HCT116 (cell line): ENCODE measurements around the gene CCNJL. TPM values are rescaled to one million over a fixed set of nuclear protein-coding genes. Genes with fewer than 3 reads are reported as not detected.
"Not testable (repeated sequence)": the region's sequence is repeated elsewhere in the genome, so short reads cannot be mapped to it uniquely, and the experiment has no call there.

Experiments
- ATAC-seq: fragments of 200-7000 bp; cut with Tn5 transposase; 2 replicates; pipeline ENCODE4 v1.9.1; 2020; ENCODE audit warnings: mild to moderate bottlenecking, moderate library complexity
- BruUV-seq: library from RNA; stranded (reverse); fragments of 400-500 nt; replicated peaks from 2 replicates; lab custom pipeline; 2021; lab: Mats Ljungman, UMichigan
- CTCF ChIA-PET: fragments of 300-600 bp; sonication (Branson Sonifier 250); formaldehyde crosslinking; loops from one replicate; lab custom pipeline; 2021; ENCODE audit warnings: antibody characterized with exemption; lab: Charles Lee
- POLR2A ChIA-PET: fragments of 300-600, 350-600 bp; sonication (Branson Sonifier 250); formaldehyde crosslinking; loops from one replicate; lab custom pipeline; 2021; ENCODE audit warnings: antibody characterized with exemption; lab: Charles Lee
- RAD21 ChIA-PET, 2 experiments: fragments of 300-600 bp; sonication (Branson Sonifier 250); formaldehyde crosslinking; loops; one replicate each; lab custom pipeline; 2023; ENCODE audit warnings: low total read pairs in 2 of 2; ENCODE audit not compliant: uncharacterized antibody in 2 of 2, unreplicated experiment in 2 of 2, low non-redundant PET in 1 of 2; lab: Charles Lee
- DNase-seq: peaks from one replicate; pipeline ENCODE4 v3.0.0-alpha.2; 2010; ENCODE audit warnings: low read depth, low spot score
- H2AFZ ChIP-seq: fragments of 200-600 bp; shearing (Covaris generic), sonication (generic); 2 replicates; pipeline ENCODE4 v1.6.1; 2017; ENCODE audit warnings: low read depth, mixed run types, mixed read lengths, antibody characterized with exemption, low read length; ENCODE audit not compliant: poor library complexity, severe bottlenecking
- H3K27ac ChIP-seq: 2 replicates; pipeline ENCODE4 v1.5.1; 2012; ENCODE audit warnings: low read depth, low read length
- H3K27me3 ChIP-seq: fragments of 200-600 bp; sonication (generic); 2 replicates; pipeline ENCODE4 v1.6.1; 2016; ENCODE audit warnings: mixed run types, low read length, mixed read lengths; ENCODE audit not compliant: insufficient read depth
- H3K36me3 ChIP-seq, 2 experiments: fragments of 200-500 bp in 1 of 2; fragments of 200-600 bp in 1 of 2; sonication (Bioruptor generic) in 1 of 2; sonication (generic) in 1 of 2; 2 replicates each; pipeline versions ENCODE4 v1.5.1 to v1.6.1; 2014 to 2016; ENCODE audit warnings: low read length in 2 of 2, inconsistent platforms in 1 of 2, mixed read lengths in 1 of 2, mixed run types in 1 of 2; ENCODE audit not compliant: insufficient read depth in 2 of 2, control insufficient read depth in 1 of 2
- H3K4me1 ChIP-seq, 2 experiments: fragments of 200-600 bp in 1 of 2; sonication (generic) in 1 of 2; 2 replicates each; pipeline versions ENCODE4 v1.5.1 to v1.6.1; 2012 to 2017; ENCODE audit warnings: low read length in 2 of 2, inconsistent platforms in 1 of 2, mild to moderate bottlenecking in 1 of 2, mixed read lengths in 1 of 2, mixed run types in 1 of 2, moderate library complexity in 1 of 2; ENCODE audit not compliant: insufficient read depth in 2 of 2, control insufficient read depth in 1 of 2
- H3K4me2 ChIP-seq: fragments of 200-600 bp; sonication (generic); 2 replicates; pipeline ENCODE4 v1.6.1; 2017; ENCODE audit warnings: mixed run types, low read length, mixed read lengths
- H3K4me3 ChIP-seq, 2 experiments: fragments of 200-600 bp in 1 of 2; sonication (generic) in 1 of 2; replicated peaks in 1 of 2; 2 replicates each; pipeline ENCODE4 v1.5.1; 2011 to 2016; ENCODE audit warnings: low read length in 2 of 2, control low read depth in 1 of 2, low read depth in 1 of 2, mild to moderate bottlenecking in 1 of 2, mixed read lengths in 1 of 2, mixed run types in 1 of 2
- H3K79me2 ChIP-seq: fragments of 200-600 bp; sonication (generic); 2 replicates; pipeline ENCODE4 v1.6.1; 2017; ENCODE audit warnings: mild to moderate bottlenecking, mixed run types, low read length, moderate library complexity, mixed read lengths; ENCODE audit not compliant: insufficient read depth
- H3K9ac ChIP-seq: fragments of 200-600 bp; sonication (generic); 2 replicates; pipeline ENCODE4 v1.6.1; 2016; ENCODE audit warnings: low read length, mixed read lengths
- H3K9me2 ChIP-seq: fragments of 200-600 bp; sonication (generic), shearing (Covaris generic); 2 replicates; pipeline ENCODE4 v1.6.1; 2017; ENCODE audit warnings: mixed run types, mild to moderate bottlenecking, moderate library complexity; ENCODE audit not compliant: insufficient read depth
- H3K9me3 ChIP-seq, 2 experiments: fragments of 200-500 bp in 1 of 2; fragments of 200-600 bp in 1 of 2; sonication (Bioruptor generic) in 1 of 2; sonication (generic) in 1 of 2; 2 replicates each; pipeline ENCODE4 v1.6.1; 2014 to 2017; ENCODE audit warnings: low read length in 2 of 2, mixed read lengths in 2 of 2, inconsistent platforms in 1 of 2, low read depth in 1 of 2, mild to moderate bottlenecking in 1 of 2, mixed run types in 1 of 2, moderate library complexity in 1 of 2; ENCODE audit not compliant: control insufficient read depth in 1 of 2, insufficient read depth in 1 of 2
- H4K20me1 ChIP-seq: fragments of 200-600 bp; sonication (generic), shearing (Covaris generic); 2 replicates; pipeline ENCODE4 v1.6.1; 2017; ENCODE audit warnings: mixed run types, mild to moderate bottlenecking, moderate library complexity; ENCODE audit not compliant: insufficient read depth
- EZH2 ChIP-seq: fragments of 200-600 bp; sonication (generic); IDR thresholded peaks from 2 replicates; pipeline ENCODE4 v1.6.1; 2017; ENCODE audit warnings: antibody characterized with exemption, mixed run types
- FOSL1 ChIP-seq: IDR thresholded peaks from 2 replicates; pipeline ENCODE4 v1.6.1; 2012; ENCODE audit warnings: low read depth
- POLR2A ChIP-seq: IDR thresholded peaks from 2 replicates; pipeline ENCODE4 v1.7.0; 2011; ENCODE audit warnings: borderline replicate concordance; ENCODE audit not compliant: insufficient read depth, insufficient read length; ENCODE audit errors: extremely low read depth
- SIN3A ChIP-seq: IDR thresholded peaks from 2 replicates; pipeline ENCODE4 v1.6.1; 2012; ENCODE audit warnings: low read depth
- intact Hi-C: fragments of 100-400 bp; cut with micrococcal nuclease; formaldehyde crosslinking; loops from 2 replicates; pipeline ENCODE4 v1.10.0; 2022
- total RNA-seq: library from RNA; stranded (reverse); gene quantifications from one replicate; pipeline ENCODE4 v1.2.1, GENCODE V29; 2021; ENCODE audit not compliant: unreplicated experiment

CCNJL gene
- total RNA-seq, 1 experiment from 2014 or later, result 2.9 TPM

DNA sequence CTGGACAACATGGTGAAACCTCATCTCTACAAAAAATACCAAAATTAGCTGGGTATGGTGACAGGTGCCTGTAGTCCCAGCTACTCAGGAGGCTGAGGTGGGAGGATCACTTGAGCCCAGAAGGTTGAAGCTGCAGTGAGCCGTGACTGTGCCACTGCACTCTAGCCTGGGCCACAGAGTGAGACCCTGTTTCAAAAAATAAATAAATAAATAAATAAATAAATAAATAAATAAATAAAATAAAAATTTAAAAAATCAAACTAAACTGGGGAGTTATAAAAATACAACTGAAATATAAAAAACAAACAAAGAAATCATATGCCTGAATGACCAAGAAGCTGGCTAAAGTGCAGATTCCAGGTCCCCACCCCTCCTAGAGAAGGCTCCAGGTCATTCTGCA is 62.8 kb downstream of the CCNJL start:
- H3K9me3 ChIP-seq, BruUV-seq, H4K20me1 ChIP-seq, intact Hi-C loops, H3K9ac ChIP-seq, H3K4me3 ChIP-seq, H3K9me2 ChIP-seq, ATAC-seq, H3K4me2 ChIP-seq, H3K4me1 ChIP-seq, H3K36me3 ChIP-seq, DNase-seq, H2AFZ ChIP-seq, H3K27ac ChIP-seq, H3K79me2 ChIP-seq, RAD21 ChIA-PET, CTCF ChIA-PET, H3K27me3 ChIP-seq: not testable (repeated sequence)
- POLR2A ChIA-PET, result interaction anchor here (1.2 kb wide), 1 partner anchor 23 kb away, joined by 3 read pairs; no protein-coding TSS in a partner anchor

DNA sequence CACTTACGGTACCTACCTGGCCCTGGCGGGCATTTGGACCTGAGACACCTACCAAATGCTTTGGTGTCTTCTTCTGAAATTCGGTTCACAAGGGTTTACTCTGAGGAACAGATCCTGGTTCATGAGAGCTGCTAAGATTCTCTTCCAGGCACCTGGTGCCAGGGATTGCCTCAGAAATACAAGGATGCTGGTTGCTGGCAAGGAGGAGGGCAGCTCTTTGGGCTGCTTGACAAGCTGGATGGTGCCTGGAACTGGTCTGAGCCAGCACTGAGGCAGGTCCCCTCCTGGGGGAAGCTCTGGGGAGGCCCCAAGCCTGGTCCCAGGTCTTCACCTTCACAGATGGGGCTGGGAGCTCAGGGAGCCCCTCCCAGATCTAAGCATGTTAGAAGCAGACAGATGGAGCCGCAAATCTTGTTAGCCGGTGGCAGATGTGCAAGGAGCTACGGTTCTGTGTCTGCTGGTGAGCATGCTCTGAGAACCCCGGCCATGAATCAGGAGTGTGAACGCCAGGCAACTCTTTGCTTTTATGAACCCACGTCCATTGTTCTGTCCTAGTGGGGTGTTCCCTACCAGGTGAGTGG is 66.8 kb downstream of the CCNJL start:
- no TSS peak for BruUV-seq
- no peak for TF ChIP-seq FOSL1
- no peak for TF ChIP-seq SIN3A
- no peak for TF ChIP-seq POLR2A
- TF ChIP-seq EZH2, result no peak
- H2AFZ ChIP-seq, result no peak overlapping the region
- no peaks in the 10 kb centered on the region for H4K20me1 ChIP-seq
- DNase-seq (no peak), ATAC-seq (no peak)
- intact Hi-C loops, result no loop called here
- no peaks in the 10 kb centered on the region for H3K9me3 ChIP-seq
- H3K27me3 ChIP-seq, result no peaks in the 10 kb centered on the region
- H3K9me2 ChIP-seq, result no peaks in the 10 kb centered on the region
- CTCF ChIA-PET, result interaction anchor here (1.7 kb wide), 1 partner anchor 100 kb away, joined by 5 read pairs; no protein-coding TSS in a partner anchor
- POLR2A ChIA-PET, result no interaction called here
- no peak overlapping the region for H3K4me2 ChIP-seq
- H3K79me2 ChIP-seq, result no peaks in the 10 kb centered on the region
- H3K4me1 ChIP-seq, result no peaks in the 10 kb centered on the region; a peak in 1 of 4 replicates
- H3K27ac ChIP-seq, result no peak overlapping the region
- no peak overlapping the region for H3K4me3 ChIP-seq
- RAD21 ChIA-PET, result no interaction called here
- H3K9ac ChIP-seq, result no peak overlapping the region
- no peaks in the 10 kb centered on the region for H3K36me3 ChIP-seq
